Osteoblast (primary cell): ENCODE data around the gene NACAD. TPM values are rescaled to one million over a fixed set of nuclear protein-coding genes. Genes with fewer than 3 reads are reported as not detected.

Experiments used
- DNase-seq: peaks from one replicate; pipeline ENCODE4 v3.0.0; 2011; ENCODE audit warnings: low spot score, mixed read lengths; ENCODE audit not compliant: insufficient read length; ENCODE audit errors: missing footprints
- H2AFZ ChIP-seq: 2 replicates; pipeline ENCODE4 v1.6.0; 2011; ENCODE audit warnings: mild to moderate bottlenecking, low read length
- H3K27ac ChIP-seq: 2 replicates; pipeline ENCODE4 v1.5.1; 2011; ENCODE audit warnings: mild to moderate bottlenecking, low read depth, low read length, moderate library complexity
- H3K27me3 ChIP-seq: 2 replicates; pipeline ENCODE4 v1.6.0; 2012; ENCODE audit warnings: mild to moderate bottlenecking, control low read depth, inconsistent platforms, low read length, moderate library complexity; ENCODE audit not compliant: insufficient read depth
- H3K36me3 ChIP-seq: 2 replicates; pipeline ENCODE4 v1.5.1; 2011; ENCODE audit warnings: mild to moderate bottlenecking, low read length, control low read depth, moderate library complexity; ENCODE audit not compliant: insufficient read depth
- H3K4me1 ChIP-seq: 2 replicates; pipeline ENCODE4 v1.5.1; 2011; ENCODE audit warnings: mild to moderate bottlenecking, low read length, control low read depth, moderate library complexity; ENCODE audit not compliant: insufficient read depth
- H3K4me2 ChIP-seq: 2 replicates; pipeline ENCODE4 v1.6.0; 2011; ENCODE audit warnings: mild to moderate bottlenecking, low read length; ENCODE audit not compliant: insufficient read depth
- H3K4me3 ChIP-seq: fragments of 200-600 bp; sonication (generic); 3 replicates; pipeline ENCODE4 v1.5.1; 2012; ENCODE audit warnings: mild to moderate bottlenecking, low read length, inconsistent platforms; ENCODE audit not compliant: insufficient read depth
- H3K79me2 ChIP-seq: 2 replicates; pipeline ENCODE4 v1.6.0; 2012; ENCODE audit warnings: mild to moderate bottlenecking, low read length, control low read depth, inconsistent platforms; ENCODE audit not compliant: insufficient read depth
- H3K9me3 ChIP-seq: 2 replicates; pipeline ENCODE4 v1.5.1; 2011; ENCODE audit warnings: low read depth, low read length, control low read depth
- H4K20me1 ChIP-seq: 2 replicates; pipeline ENCODE4 v1.6.0; 2012; ENCODE audit warnings: mild to moderate bottlenecking, low read length, control low read depth; ENCODE audit not compliant: insufficient read depth
- total RNA-seq: library from RNA; depleted of rRNA; stranded (reverse); fragments of >200 nt; gene quantifications from 2 replicates; pipeline ENCODE4 v1.2.3, GENCODE V29; 2012
- TF ChIP-seq, protein P1 (sequence below): IDR thresholded peaks from 2 replicates; pipeline ENCODE4 v1.5.1; 2011; ENCODE audit warnings: mild to moderate bottlenecking, low read depth, low read length, moderate library complexity; ENCODE audit errors: extremely low read depth

Gene NACAD
- total RNA-seq, 1 donor: 0.72 TPM

DNA sequence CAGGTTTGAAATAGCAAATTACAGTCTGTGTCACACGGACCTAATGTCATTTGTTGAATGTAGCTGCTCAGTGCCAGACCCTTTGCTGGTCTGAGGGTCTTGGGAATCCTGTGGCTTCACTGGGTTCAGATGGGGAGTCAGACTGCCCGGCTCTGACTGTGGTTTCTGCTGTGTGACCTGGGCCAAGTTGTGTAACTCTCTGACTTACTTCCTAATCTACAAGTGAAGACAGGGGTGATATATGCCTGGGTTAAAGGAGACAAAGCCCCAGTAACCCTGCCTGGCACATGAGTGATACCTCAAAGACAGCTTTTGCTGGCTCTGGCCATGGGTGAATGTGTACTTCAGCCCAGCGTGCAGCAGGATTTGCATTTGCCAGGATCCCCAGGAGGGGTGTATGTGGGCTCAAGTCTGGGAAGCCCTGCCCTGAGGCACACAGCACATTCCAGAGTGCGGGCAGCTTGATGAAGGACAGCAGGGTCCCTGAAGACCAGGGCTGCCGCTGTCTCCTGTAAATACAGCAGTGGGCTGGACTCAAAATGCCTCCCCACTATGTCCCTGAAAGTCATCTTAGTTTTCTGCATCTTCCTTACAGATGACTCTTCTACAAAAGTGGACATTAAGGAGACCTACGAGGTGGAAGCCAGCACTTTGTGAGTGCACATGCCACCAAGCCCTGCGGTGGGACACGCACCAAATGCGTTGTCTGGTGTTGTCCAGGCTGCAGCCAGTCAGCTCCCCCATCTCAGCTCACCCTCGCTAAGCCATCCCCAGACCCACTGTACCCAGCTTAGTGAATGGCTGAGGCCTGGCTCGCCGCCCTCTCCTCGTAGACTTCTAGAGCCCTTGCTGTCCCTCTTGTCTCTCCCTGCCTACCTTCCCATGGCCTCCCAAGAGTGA lies 16.4 kb downstream of the NACAD start:
- peaks cover 33% of the 10 kb centered on the region for H4K20me1 ChIP-seq
- H2AFZ ChIP-seq: no peak overlapping the region
- H3K4me2 ChIP-seq: no peak overlapping the region
- H3K79me2 ChIP-seq: peaks cover 6% of the 10 kb centered on the region
- TF ChIP-seq, protein P1, sequence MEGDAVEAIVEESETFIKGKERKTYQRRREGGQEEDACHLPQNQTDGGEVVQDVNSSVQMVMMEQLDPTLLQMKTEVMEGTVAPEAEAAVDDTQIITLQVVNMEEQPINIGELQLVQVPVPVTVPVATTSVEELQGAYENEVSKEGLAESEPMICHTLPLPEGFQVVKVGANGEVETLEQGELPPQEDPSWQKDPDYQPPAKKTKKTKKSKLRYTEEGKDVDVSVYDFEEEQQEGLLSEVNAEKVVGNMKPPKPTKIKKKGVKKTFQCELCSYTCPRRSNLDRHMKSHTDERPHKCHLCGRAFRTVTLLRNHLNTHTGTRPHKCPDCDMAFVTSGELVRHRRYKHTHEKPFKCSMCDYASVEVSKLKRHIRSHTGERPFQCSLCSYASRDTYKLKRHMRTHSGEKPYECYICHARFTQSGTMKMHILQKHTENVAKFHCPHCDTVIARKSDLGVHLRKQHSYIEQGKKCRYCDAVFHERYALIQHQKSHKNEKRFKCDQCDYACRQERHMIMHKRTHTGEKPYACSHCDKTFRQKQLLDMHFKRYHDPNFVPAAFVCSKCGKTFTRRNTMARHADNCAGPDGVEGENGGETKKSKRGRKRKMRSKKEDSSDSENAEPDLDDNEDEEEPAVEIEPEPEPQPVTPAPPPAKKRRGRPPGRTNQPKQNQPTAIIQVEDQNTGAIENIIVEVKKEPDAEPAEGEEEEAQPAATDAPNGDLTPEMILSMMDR: no peak
- peaks cover 41% of the 10 kb centered on the region for H3K36me3 ChIP-seq
- no peak overlapping the region for H3K4me3 ChIP-seq
- DNase-seq: peak; percentile 89
- no peaks in the 10 kb centered on the region for H3K27me3 ChIP-seq
- no peaks in the 10 kb centered on the region for H3K9me3 ChIP-seq
- no peaks in the 10 kb centered on the region for H3K4me1 ChIP-seq
- no peak overlapping the region for H3K27ac ChIP-seq

DNA sequence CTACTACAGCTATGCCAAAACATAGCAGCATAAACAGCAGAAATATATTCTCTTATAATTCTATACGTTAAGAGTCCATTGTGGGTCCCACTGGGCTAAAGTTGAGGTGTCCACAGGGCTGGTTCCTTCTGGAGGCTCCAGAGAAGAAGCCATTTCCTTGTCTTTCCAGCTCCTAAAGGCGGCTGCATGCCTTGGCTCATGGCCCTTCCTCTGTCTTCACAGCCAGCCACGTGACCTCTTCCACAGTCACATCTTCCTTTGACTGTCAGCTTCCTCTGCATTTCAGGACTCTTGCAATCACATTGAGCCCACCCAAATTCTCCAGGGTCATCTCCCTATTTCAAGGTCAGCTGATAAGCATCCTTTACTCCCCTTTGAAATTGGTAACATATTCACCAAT lies 17.2 kb downstream of the NACAD start:
- Histone ChIP-seq H3K36me3 (peaks cover 41% of the 10 kb centered on the region), H3K27ac (no peak overlapping the region), H3K4me2 (no peak overlapping the region), H3K27me3 (no peaks in the 10 kb centered on the region), H2AFZ (no peak overlapping the region), H3K79me2 (peaks cover 7% of the 10 kb centered on the region), H3K9me3 (no peaks in the 10 kb centered on the region), H4K20me1 (peaks cover 34% of the 10 kb centered on the region), H3K4me3 (no peak overlapping the region), H3K4me1 (no peaks in the 10 kb centered on the region)
- TF ChIP-seq, protein P1: no peak
- no peak for DNase-seq

DNA sequence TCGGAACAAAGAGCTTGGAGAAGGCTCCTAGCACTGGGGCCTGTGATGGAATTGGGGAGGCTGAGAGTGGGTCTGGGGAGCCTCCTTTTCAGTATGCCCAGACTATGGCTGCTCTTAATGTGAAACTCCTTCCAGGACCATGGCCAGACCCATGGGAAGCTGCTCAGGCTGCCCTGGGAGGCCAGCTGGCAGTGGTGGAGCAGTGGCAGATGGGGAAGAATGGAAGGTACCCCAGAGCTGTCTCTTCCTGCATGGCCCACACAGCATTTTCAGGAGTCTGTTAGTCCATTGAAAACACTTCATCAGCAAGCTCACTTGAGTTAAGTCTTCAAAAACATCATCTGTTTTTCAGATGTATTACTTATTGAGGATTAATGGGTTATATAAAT lies 18.5 kb downstream of the NACAD start:
- TF ChIP-seq, protein P1: no peak
- no peaks in the 10 kb centered on the region for H3K9me3 ChIP-seq
- H3K4me1 ChIP-seq: no peaks in the 10 kb centered on the region
- peaks cover 36% of the 10 kb centered on the region for H3K36me3 ChIP-seq
- H4K20me1 ChIP-seq: peaks cover 37% of the 10 kb centered on the region
- H3K4me2 ChIP-seq: no peak overlapping the region
- DNase-seq: no peak
- H3K79me2 ChIP-seq: peaks cover 16% of the 10 kb centered on the region
- H3K27me3 ChIP-seq: no peaks in the 10 kb centered on the region
- no peak overlapping the region for H3K27ac ChIP-seq
- no peak overlapping the region for H3K4me3 ChIP-seq
- no peak overlapping the region for H2AFZ ChIP-seq

DNA sequence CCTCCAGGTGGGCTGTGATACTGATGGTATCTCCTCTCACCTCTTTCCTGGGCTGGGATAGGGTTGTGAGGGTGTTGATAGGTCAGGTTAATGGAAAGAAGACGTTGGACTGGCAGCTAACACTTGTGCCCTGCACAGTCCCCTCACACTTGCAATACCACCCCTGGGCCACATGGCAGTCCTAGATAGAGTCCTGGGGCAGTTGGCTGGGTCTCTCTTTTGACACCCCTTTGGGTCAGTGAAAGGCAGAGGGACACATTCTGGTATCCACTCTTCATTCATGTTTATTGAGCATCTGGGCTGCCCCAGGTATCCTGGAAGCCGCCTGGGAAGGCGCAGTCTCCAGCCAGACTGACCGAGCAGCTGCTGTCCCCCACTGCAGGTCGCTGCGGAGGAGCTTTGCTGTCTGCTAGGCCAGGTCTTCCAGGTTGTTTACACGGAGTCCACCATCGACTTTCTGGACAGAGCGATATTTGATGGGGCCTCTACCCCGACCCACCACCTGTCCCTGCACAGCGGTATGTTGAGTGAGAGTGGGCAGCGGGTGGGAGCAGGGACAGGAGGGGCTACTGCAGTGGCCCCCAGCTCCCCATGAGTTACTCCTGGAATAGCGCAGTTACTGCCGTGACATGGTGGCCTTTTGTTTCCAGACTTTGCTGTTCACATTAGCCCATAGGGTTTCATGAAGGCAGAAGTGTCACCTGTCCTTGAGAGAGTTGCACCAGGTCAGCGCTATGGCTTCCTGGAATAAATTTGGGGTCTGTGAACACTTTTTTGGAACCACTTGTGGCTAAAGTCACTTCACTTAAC lies 19.1 kb downstream of the NACAD start:
- Histone ChIP-seq H3K4me2 (no peak overlapping the region), H3K27me3 (no peaks in the 10 kb centered on the region), H3K36me3 (peaks cover 33% of the 10 kb centered on the region), H3K79me2 (peaks cover 18% of the 10 kb centered on the region), H3K9me3 (no peaks in the 10 kb centered on the region), H3K4me3 (no peak overlapping the region), H4K20me1 (peaks cover 36% of the 10 kb centered on the region), H3K4me1 (no peaks in the 10 kb centered on the region), H3K27ac (no peak overlapping the region), H2AFZ (no peak overlapping the region)
- TF ChIP-seq, protein P1: no peak
- peak; percentile 83 for DNase-seq
